ENCODE measurements around the gene TNFSF15.

TNFSF15 gene

GRCh38 chr9:114805670-114806525 is at the start of gene TNFSF15:
Gene TNFSF15 (minus strand): TSS chr9:114806039. CDS start chr9:114806012, 27 bp downstream.
- peak; percentile 19 for DNase-seq

GRCh38 chr9:114855488-114855887 is 49.6 kb upstream of the TNFSF15 start:
- no peak for DNase-seq

DNA sequence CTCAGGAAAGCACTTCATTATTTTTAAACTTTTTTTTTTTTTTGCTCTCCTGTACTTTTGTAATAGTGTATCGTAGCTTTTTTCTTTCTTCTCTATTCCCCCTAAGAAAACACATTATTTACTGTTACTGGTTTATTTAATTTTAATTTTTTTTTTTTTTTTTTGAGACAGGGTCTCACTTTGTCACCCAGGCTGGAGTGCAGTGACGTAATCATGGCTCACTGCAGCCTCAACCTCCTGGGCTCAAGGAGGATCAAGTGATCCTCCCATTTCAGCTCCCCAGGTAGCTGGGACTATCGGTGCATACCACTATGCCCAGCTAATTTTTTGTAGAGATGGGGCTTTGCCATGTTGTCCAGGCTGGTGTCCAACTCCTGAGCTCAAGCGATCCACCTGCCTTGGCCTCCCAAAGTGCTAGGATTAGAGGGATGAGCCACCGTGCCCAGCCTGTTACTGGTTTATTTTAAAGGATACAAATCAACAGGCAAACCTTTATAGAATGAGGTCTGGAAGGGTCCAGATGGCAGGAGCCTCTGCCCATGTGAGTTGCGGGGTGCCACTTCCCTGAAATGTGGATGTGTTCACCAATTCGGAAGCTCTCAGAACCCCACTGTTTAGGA is 49.0 kb upstream of the TNFSF15 start:
- no peak for DNase-seq

DNA sequence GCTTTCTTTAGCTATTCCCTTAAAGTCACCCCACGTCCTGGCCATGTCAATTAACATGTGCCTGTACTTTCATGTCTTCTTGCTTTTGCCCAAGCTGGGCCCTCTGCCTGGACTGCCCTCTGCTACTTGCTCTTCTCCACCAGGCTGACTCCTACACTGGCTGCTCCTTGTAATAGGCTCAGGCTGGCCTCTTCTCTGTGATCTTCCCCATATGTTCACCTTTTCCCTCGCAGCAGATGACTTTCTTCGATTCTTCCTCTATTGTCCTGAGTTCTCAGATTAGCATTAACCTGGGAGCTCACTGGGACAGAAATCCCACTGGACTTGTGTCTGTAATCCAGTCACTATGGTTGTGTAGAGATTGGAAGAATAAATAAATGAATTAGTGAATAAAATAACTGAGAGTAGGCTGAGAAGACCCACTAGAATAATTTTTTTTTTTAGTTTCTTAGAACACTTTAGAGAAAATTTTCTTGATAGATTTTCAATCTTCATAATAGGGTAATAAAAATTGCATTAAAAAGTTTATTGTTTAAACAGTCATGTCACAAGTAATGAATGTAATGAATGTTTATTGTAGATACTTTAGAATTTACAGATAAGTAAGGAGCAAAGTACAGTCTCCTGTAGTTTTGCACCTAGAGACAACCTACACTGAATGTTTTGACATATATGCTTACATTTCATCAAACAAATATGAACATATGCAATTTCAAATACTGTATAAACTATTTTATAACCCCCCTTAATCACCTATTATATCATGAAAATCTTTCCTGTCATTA is 47.4 kb upstream of the TNFSF15 start:
- no peak for DNase-seq

- DNase-seq = no peak
Observed at GRCh38 chr9:114852050-114852594, 46.3 kb upstream of the TNFSF15 start.

GRCh38 chr9:114851306-114851705 is 45.5 kb upstream of the TNFSF15 start:
- no peak for DNase-seq

- no peak for DNase-seq
Observed at GRCh38 chr9:114850871-114851270, 45.0 kb upstream of the TNFSF15 start.

DNA sequence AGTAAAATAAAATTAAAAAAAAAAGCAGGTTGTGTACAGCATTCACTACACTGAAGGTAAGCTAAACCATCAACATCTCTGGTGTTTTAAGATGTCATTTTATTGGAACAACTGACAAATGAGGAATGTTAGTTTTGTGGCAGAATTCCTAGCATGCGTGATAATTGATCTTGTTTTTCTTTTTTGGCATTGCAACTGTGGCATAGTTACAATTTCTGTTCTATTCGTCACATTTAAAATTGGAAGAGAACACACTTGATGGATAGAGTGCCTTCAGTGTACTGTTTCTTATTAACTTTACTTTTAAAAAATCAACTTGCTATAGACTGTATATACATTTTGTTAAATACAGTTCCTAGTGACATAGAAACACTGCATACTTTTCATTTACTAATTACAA is 43.6 kb upstream of the TNFSF15 start:
- DNase-seq = no peak

DNA sequence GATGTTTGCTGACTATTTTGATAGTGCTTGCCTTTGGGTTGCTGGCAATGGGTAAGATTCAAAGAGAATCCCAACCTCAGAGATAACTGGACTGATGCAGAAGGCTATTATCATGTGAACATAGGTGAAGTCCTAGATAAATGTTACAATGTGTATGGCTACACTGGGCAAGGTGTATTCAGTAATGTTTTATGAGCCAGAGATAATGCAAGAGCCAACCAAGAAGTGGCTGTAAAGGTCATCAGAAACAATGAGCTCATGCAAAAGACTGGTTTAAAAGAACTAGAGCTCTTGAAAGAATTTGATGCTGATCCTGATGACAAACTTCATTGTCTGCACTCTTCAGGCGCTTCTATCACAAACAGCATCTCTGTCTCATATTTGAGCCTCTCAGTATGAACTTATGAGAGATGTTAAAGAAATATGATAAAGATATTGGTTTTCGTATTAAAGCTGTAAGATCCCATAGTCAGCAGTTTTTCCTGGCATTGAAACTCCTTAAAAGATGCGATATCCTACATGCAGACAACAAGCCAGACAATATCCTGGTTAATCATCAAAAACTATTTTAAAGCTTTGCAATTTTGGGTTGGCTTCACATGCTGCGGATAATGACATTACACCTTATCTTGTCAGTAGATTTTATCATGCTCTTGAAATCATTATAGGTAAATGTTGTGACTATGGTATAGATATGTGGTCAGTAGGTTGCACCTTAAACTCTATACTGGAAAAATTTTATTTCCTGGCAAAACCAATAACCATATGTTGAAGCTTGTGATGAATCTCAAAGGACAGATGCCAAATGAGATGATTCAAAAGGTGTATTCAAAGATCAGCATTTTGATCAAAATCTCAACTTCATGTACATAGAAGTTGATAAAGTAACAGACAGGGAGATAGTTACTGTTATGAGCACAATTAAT is 41.9 kb upstream of the TNFSF15 start:
- no peak for DNase-seq

- DNase-seq = no peak
Observed at GRCh38 chr9:114845373-114845772, 39.5 kb upstream of the TNFSF15 start.

GRCh38 chr9:114844766-114845165 is 38.9 kb upstream of the TNFSF15 start:
- DNase-seq = no peak

DNA sequence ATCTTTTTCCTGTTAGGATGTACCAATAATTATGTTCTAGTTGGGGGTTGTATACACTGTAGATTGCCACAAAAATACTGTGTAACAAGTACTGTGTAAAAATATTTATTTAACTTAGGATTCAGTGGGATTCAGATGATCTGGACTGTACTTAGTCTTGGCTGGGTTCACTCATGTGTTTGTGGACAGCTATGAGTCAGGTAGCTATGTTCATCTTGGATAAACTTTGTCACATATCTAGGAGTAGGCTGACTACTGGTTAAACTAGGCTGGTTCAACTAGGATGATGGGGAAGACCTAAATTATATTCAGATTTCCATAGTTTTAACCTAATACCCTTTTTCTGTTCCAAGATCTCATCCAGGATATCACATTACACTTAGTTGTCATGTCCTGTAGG is 32.1 kb upstream of the TNFSF15 start:
- no peak for DNase-seq

- DNase-seq = no peak
Observed at GRCh38 chr9:114836769-114837168, 30.9 kb upstream of the TNFSF15 start.

GRCh38 chr9:114834386-114834785 is 28.5 kb upstream of the TNFSF15 start:
- DNase-seq = no peak

DNA sequence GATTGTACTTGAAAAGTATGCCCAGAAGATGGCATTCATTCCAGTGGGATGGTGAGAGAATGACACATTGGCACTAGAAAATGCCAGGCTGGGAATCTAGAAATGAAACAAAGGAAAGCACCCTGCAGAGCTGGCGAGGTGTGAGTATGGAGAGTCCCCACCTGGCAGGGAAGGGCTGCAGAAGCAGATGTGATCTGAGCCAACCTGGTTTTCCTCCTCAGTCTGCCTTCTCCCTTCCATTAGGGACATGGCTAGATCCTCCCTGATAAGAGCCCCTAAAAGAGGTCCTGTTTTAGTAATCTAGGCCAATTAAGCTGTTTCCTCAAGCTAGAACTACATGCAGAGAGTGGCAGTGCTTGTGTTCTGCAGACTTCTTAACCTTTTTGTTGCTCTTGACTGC is 24.7 kb upstream of the TNFSF15 start:
- no peak for DNase-seq

GRCh38 chr9:114829574-114830440 is 24.0 kb upstream of the TNFSF15 start:
- no peak for DNase-seq

- DNase-seq = no peak
Observed at GRCh38 chr9:114828303-114828650, 22.4 kb upstream of the TNFSF15 start.

- no peak for DNase-seq
Observed at GRCh38 chr9:114827641-114828302, 21.9 kb upstream of the TNFSF15 start.

DNA sequence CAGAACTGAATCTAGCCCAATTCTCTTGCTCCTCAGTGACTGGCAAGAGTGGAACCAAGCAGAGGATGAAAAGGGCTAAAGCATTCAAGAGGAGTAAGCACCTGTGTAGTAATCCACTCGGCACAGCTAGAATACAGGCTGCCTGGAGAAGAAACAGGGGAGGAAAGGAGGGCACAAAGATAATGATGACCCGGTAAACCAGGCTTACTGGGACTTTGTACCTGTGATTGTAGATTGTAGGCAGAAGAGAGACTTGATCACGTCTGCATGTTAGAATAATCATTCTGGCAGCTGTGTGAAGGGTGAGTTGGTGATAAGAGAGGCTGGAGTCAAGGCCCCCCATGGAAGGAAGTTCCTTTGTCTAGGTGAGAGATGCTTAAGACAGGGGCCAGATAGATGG is 20.6 kb upstream of the TNFSF15 start:
- DNase-seq = no peak

DNA sequence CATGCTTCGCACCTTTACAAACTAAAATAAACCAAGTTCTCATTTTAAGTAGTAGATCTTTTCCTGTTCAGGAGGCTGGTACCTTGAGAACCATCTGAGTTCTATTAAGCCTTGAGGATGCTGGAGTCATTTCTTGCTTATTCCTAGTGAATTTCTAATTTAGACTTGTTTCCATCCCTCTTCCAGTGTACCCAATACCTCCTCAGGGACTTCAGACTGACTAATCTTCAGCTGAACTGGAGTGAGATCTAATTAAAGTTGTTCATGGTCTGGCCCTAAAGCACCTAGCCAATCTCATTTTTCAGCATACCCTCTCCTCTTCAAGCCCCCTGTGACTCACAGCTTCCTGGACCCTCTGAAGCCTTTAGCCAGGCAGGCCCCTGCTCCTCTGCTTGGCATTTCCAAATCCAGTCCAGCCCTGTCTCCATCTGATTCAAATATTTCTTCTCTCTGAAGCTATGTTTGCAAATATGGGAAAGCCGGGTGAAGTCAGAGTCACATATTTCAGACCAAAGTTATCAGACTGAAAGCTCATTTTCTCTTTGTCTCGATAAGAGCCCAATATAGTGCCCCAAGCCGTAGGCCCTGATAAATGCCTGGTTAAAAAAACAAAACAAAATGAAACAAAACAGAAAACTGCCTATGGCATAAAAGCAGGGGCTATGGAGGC is 19.4 kb upstream of the TNFSF15 start:
- DNase-seq = no peak
